Measurements from ENCODE around the gene DLGAP4.

DLGAP4 gene

DNA sequence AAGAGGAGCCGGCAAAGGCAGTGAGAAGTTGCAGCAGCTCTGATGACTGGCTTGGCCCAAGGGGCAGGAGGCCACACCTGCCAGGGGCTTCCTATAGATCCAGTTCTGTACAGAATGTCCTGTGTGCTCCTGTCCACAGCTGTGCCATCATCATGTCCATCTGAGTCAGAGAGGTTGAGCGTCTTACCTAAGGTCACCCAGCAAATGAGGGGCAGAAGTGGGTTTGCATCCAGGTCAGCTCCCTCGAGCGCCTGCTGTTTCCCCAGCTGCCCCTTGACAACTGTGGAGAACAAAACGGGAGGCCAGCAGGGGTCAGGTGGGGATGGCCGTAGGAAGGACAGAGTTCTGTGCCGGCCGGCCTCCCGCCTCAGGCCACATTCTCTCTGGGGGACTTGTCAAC lies 47.6 kb downstream of the DLGAP4 start:
- no peak overlapping the region for H3K4me3 ChIP-seq (ENCODE audit: low read depth in 1 of 2, low read length in 2 of 2)

GRCh38 chr20:36355469-36356171 lies 49.5 kb downstream of the DLGAP4 start:
- Histone ChIP-seq H3K9ac (ENCODE audit: low read length) (no peak overlapping the region), H3K36me3 (ENCODE audit: insufficient read depth, low read length) (no peaks in the 10 kb centered on the region), H3K27me3 (ENCODE audit: control insufficient read depth in 1 of 2, insufficient read depth in 2 of 2, low read length in 2 of 2) (peaks cover 0 to 4% of the 10 kb centered on the region in 2 donors), H3K27ac (ENCODE audit: low read depth, low read length) (no peak overlapping the region), H3K4me1 (ENCODE audit: insufficient read depth, low read length) (no peaks in the 10 kb centered on the region), H3K4me3 (ENCODE audit: low read depth in 1 of 2, low read length in 2 of 2) (no peak overlapping the region), H3K9me3 (ENCODE audit: low read length) (no peaks in the 10 kb centered on the region)

More for the DNA sequence above, 47.6 kb downstream of the DLGAP4 start:
- Histone ChIP-seq H3K27me3 (ENCODE audit: control insufficient read depth in 1 of 2, insufficient read depth in 2 of 2, low read length in 2 of 2) (peaks cover 0 to 4% of the 10 kb centered on the region in 2 donors), H3K9me3 (ENCODE audit: low read length) (no peaks in the 10 kb centered on the region), H3K36me3 (ENCODE audit: insufficient read depth, low read length) (no peaks in the 10 kb centered on the region), H3K27ac (ENCODE audit: low read depth, low read length) (no peak overlapping the region), H3K4me1 (ENCODE audit: insufficient read depth, low read length) (no peaks in the 10 kb centered on the region), H3K9ac (ENCODE audit: low read length) (no peak overlapping the region)

DNA sequence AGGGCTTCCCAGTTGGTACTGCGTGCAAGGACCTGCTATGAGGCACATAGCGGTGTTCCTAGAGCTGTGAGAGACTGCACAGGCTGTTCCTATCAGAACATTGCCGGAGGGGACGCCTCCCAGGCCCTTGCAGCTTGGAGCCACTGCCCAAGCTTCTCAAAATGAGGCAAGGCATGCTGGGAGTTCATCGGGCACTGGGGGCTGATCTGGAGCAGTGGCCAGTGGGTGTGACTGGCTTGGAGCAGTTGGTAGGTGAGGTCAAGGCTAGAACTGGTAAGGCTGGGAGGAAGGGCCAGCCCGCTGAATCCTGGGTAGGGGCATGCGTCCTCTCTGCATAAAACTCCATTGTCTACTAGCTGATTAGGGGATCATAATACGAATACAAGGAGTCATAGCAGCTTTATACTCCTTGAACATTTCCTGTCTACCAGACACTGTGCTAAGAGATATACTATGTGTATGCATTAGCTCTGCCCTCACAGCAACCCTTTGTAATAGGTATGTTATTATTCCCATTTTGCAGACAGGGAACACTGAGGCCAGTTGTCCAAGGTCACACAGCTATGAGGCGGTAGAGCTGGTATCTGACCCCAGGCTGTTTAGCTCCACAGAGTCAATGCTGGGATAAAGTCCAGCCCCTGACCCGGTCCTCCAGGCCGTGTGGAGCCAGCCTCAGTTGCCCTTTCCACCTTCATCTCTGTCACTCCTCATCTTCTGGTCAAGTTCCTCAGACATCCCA lies 53.7 kb downstream of the DLGAP4 start:
- H3K9me3 ChIP-seq (ENCODE audit: low read length) = no peaks in the 10 kb centered on the region
- H3K27me3 ChIP-seq (ENCODE audit: control insufficient read depth in 1 of 2, insufficient read depth in 2 of 2, low read length in 2 of 2) = no peaks in the 10 kb centered on the region
- H3K4me3 ChIP-seq (ENCODE audit: low read depth in 1 of 2, low read length in 2 of 2) = no peak overlapping the region
- no peaks in the 10 kb centered on the region for H3K4me1 ChIP-seq (ENCODE audit: insufficient read depth, low read length)
- no peak overlapping the region for H3K27ac ChIP-seq (ENCODE audit: low read depth, low read length)
- no peak overlapping the region for H3K9ac ChIP-seq (ENCODE audit: low read length)
- H3K36me3 ChIP-seq (ENCODE audit: insufficient read depth, low read length) = no peaks in the 10 kb centered on the region

GRCh38 chr20:36360429-36360828 lies 54.3 kb downstream of the DLGAP4 start:
- H3K9me3 ChIP-seq (ENCODE audit: low read length) = no peaks in the 10 kb centered on the region
- no peak overlapping the region for H3K9ac ChIP-seq (ENCODE audit: low read length)
- no peaks in the 10 kb centered on the region for H3K4me1 ChIP-seq (ENCODE audit: insufficient read depth, low read length)
- H3K4me3 ChIP-seq (ENCODE audit: low read depth in 1 of 2, low read length in 2 of 2) = no peak overlapping the region
- H3K27me3 ChIP-seq (ENCODE audit: control insufficient read depth in 1 of 2, insufficient read depth in 2 of 2, low read length in 2 of 2) = no peaks in the 10 kb centered on the region
- H3K27ac ChIP-seq (ENCODE audit: low read depth, low read length) = no peak overlapping the region
- no peaks in the 10 kb centered on the region for H3K36me3 ChIP-seq (ENCODE audit: insufficient read depth, low read length)

DNA sequence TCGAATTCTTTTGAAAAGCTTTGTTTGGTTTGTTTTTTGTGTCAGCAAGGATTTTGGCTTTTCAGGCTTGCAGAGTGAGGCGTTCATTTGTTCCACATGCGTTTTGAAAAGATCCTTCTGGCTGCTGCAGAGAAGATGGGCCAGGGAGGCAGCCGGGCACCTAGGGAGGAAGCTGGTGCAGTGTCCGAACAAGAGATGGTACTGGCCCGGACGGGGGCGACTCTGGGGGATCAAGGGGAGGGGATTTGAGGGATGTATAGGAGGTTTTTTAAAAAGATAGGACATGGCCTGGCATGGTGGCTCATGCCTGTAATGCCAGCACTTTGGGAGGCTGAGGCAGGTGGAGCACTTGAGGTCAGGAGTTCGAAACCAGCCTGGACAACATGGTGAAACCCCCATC lies 55.3 kb downstream of the DLGAP4 start:
- Histone ChIP-seq H3K36me3 (ENCODE audit: insufficient read depth, low read length) (no peaks in the 10 kb centered on the region), H3K9ac (ENCODE audit: low read length) (no peak overlapping the region), H3K4me1 (ENCODE audit: insufficient read depth, low read length) (no peaks in the 10 kb centered on the region), H3K27me3 (ENCODE audit: control insufficient read depth in 1 of 2, insufficient read depth in 2 of 2, low read length in 2 of 2) (no peaks in the 10 kb centered on the region), H3K9me3 (ENCODE audit: low read length) (no peaks in the 10 kb centered on the region), H3K4me3 (ENCODE audit: low read depth in 1 of 2, low read length in 2 of 2) (no peak overlapping the region), H3K27ac (ENCODE audit: low read depth, low read length) (no peak overlapping the region)

- Histone ChIP-seq H3K36me3 (ENCODE audit: insufficient read depth, low read length) (no peaks in the 10 kb centered on the region), H3K27ac (ENCODE audit: low read depth, low read length) (no peak overlapping the region), H3K9ac (ENCODE audit: low read length) (no peak overlapping the region), H3K9me3 (ENCODE audit: low read length) (no peaks in the 10 kb centered on the region), H3K4me1 (ENCODE audit: insufficient read depth, low read length) (no peaks in the 10 kb centered on the region), H3K27me3 (ENCODE audit: control insufficient read depth in 1 of 2, insufficient read depth in 2 of 2, low read length in 2 of 2) (no peaks in the 10 kb centered on the region), H3K4me3 (ENCODE audit: low read depth in 1 of 2, low read length in 2 of 2) (no peak overlapping the region)
Measured at GRCh38 chr20:36362261-36362660, 56.1 kb downstream of the DLGAP4 start.

DNA sequence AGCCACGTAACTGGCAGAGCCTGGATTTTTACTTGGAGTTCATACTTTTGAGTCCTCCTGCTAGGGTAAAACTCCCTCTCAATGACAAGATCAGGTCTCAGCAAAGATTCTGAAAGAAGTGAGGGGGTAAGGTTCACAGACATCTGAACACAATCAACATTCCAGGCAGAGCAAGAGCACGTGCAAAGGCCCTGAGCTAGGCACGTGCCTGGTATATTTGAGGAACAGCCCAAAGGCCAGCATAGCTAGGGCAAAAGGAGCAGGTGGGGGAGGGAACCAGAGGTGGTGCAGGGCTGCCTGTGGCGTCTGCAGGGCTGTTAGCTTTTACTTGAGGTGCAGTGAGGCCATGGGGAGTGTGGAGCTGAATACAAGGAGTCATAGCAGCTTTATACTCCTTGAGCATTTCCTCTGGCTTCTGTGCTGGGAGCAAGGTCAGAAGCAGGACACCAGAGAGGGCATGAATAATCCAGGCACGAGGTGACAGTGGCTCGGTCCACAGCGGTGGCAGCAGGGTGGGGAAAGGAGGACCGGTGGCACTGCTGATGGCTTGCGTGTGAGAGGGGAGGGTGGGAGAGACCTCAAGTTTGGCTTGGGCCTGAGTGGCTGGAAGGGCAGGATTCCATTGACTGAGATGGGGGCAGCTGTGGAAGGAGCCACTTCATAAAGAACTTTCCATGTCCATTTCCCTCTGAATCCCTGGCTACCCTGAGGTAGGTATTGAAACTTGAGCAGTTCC lies 57.0 kb downstream of the DLGAP4 start:
- no peaks in the 10 kb centered on the region for H3K27me3 ChIP-seq (ENCODE audit: control insufficient read depth in 1 of 2, insufficient read depth in 2 of 2, low read length in 2 of 2)
- no peaks in the 10 kb centered on the region for H3K9me3 ChIP-seq (ENCODE audit: low read length)
- no peak overlapping the region for H3K9ac ChIP-seq (ENCODE audit: low read length)
- H3K27ac ChIP-seq (ENCODE audit: low read depth, low read length) = no peak overlapping the region
- H3K4me1 ChIP-seq (ENCODE audit: insufficient read depth, low read length) = no peaks in the 10 kb centered on the region
- H3K36me3 ChIP-seq (ENCODE audit: insufficient read depth, low read length) = no peaks in the 10 kb centered on the region
- H3K4me3 ChIP-seq (ENCODE audit: low read depth in 1 of 2, low read length in 2 of 2) = no peak overlapping the region

DNA sequence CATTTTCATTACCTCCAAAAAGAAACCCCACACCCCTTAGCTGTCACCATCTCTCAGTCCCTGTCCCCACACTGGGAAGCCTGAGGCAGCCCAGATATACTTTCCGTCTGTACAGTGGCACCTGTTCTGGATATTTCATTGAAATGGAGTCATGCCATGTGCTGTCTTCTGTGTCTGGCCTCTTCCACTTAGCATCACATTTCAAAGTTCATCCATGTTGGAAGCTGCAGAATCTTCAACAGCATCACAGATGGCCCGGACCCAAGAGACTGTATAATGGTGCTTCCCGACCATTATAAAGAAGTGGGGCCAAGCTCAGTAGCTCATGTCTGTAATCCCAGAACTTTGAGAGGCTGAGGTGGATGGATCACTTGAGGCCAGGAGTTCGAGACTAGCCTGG lies 58.4 kb downstream of the DLGAP4 start:
- no peaks in the 10 kb centered on the region for H3K36me3 ChIP-seq (ENCODE audit: insufficient read depth, low read length)
- H3K9ac ChIP-seq (ENCODE audit: low read length) = no peak overlapping the region
- H3K4me3 ChIP-seq (ENCODE audit: low read depth in 1 of 2, low read length in 2 of 2) = no peak overlapping the region
- peaks cover 0 to 3% of the 10 kb centered on the region in 2 donors for H3K27me3 ChIP-seq (ENCODE audit: control insufficient read depth in 1 of 2, insufficient read depth in 2 of 2, low read length in 2 of 2)
- no peaks in the 10 kb centered on the region for H3K9me3 ChIP-seq (ENCODE audit: low read length)
- no peaks in the 10 kb centered on the region for H3K4me1 ChIP-seq (ENCODE audit: insufficient read depth, low read length)
- no peak overlapping the region for H3K27ac ChIP-seq (ENCODE audit: low read depth, low read length)

- Histone ChIP-seq H3K4me3 (ENCODE audit: low read depth in 1 of 2, low read length in 2 of 2) (no peak overlapping the region), H3K36me3 (ENCODE audit: insufficient read depth, low read length) (no peaks in the 10 kb centered on the region), H3K27ac (ENCODE audit: low read depth, low read length) (no peak overlapping the region), H3K9ac (ENCODE audit: low read length) (no peak overlapping the region), H3K4me1 (ENCODE audit: insufficient read depth, low read length) (no peaks in the 10 kb centered on the region), H3K9me3 (ENCODE audit: low read length) (no peaks in the 10 kb centered on the region), H3K27me3 (ENCODE audit: control insufficient read depth in 1 of 2, insufficient read depth in 2 of 2, low read length in 2 of 2) (peaks cover 0 to 3% of the 10 kb centered on the region in 2 donors)
Measured at GRCh38 chr20:36366623-36367369, 60.7 kb downstream of the DLGAP4 start.

DNA sequence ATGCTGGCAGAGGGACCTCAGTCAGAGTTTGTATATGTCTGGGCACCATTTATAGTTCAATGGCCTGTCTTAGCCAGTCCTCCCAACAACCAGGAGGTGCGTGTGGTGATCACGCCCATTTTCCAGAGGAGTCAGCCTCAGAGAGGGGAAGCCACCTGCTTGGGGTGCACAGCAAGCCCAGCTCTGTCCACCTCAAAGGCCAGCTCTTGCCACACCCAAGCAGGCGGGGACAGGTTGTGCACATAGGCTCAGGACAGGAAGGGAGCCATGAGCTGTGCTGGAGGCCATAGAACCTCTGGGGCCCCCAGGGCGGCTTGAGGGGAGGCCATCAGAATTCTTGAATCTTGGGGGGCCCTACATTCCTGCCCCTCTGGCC lies 61.2 kb downstream of the DLGAP4 start:
- H3K4me3 ChIP-seq (ENCODE audit: low read depth in 1 of 2, low read length in 2 of 2) = no peak overlapping the region
- no peaks in the 10 kb centered on the region for H3K36me3 ChIP-seq (ENCODE audit: insufficient read depth, low read length)
- no peaks in the 10 kb centered on the region for H3K4me1 ChIP-seq (ENCODE audit: insufficient read depth, low read length)
- H3K9me3 ChIP-seq (ENCODE audit: low read length) = no peaks in the 10 kb centered on the region
- no peak overlapping the region for H3K27ac ChIP-seq (ENCODE audit: low read depth, low read length)
- peaks cover 0 to 3% of the 10 kb centered on the region in 2 donors for H3K27me3 ChIP-seq (ENCODE audit: control insufficient read depth in 1 of 2, insufficient read depth in 2 of 2, low read length in 2 of 2)
- no peak overlapping the region for H3K9ac ChIP-seq (ENCODE audit: low read length)
